ENCODE results near the gene KLC3. TPM values are rescaled to one million over a fixed set of nuclear protein-coding genes. Genes with fewer than 3 reads are reported as not detected.

The KLC3 gene
- total RNA-seq, 1 experiment from 2014 or later: 22.8 TPM

DNA sequence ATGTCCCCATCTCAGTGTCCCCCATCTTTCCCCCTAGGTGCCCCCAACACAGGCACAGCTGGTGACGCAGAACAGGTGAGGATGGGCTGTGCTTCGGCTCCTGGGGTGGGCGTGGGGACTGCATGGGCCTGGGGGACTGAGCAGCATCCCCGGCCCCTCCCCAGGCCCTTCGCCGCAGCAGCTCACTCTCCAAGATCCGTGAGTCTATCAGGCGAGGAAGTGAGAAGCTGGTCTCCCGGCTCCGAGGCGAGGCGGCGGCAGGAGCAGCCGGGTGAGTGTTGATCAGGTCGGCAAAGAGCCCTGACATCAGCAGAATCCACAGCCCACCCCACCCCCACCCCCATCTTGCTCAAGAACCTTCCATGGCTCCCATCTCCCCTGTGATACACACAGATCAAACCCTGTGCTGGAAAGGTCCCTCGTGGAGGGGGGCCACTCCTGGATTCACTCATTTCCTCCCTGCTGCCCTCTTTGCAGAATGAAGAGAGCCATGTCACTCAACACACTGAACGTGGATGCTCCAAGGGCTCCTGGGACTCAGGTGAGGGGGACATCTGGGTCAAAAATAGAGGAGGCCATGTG is 10.0 kb downstream of the KLC3 start:
- no peak for ATAC-seq
- CTCF ChIA-PET: no interaction called here
- TF ChIP-seq TCF7L2 (IDR thresholded peaks at IDR 0.05; ENCODE audit: borderline replicate concordance, extremely low read depth, insufficient read depth, insufficient read length) (no peak), POLR2AphosphoS5 (IDR thresholded peaks at IDR 0.05; ENCODE audit: low read depth, low read length) (no peak), ZFX (IDR thresholded peaks at IDR 0.05) (no peak), ELF1 (IDR thresholded peaks at IDR 0.05; ENCODE audit: borderline replicate concordance, low read depth) (no peak), CBX3 (IDR thresholded peaks at IDR 0.05; ENCODE audit: low read depth) (no peak), EZH2 (IDR thresholded peaks at IDR 0.05) (no peak), CEBPB (IDR thresholded peaks at IDR 0.05; ENCODE audit: low read depth) (no peak), FOSL1 (IDR thresholded peaks at IDR 0.05; ENCODE audit: low read depth) (no peak), EGR1 (IDR thresholded peaks at IDR 0.05; ENCODE audit: low read depth) (no peak), YY1 (IDR thresholded peaks at IDR 0.05; ENCODE audit: extremely low read depth, insufficient replicate concordance, low read depth, low read length) (no peak), POLR2A (IDR thresholded peaks at IDR 0.05; ENCODE audit: borderline replicate concordance, extremely low read depth, insufficient read depth, insufficient read length) (no peak)

DNA sequence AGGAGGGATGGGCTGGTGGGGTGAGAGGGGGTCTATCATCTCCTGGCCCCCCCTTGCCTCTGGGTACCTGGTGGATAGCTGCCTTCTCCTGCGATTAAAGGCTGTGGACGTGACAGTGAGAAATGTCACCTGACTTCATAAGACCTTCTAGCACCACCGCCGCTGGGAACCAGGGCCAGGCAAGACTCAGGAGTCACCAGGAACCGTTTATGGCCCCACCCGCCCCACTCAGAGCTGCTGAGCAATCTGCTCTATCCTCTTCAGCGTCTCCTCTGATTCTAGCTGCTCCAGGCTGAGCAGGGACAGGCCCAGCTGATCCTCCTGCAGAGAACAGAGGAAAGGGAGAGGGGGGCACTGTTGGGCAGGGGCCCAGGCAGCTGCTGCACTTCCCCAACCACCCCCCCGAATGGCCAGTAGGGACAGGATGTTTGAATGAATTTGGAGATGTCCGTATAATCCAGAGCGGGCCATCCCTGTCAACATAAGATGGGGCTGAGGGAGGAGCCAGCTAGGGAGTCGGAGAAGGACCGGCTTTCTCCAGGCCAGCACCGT is 10.9 kb downstream of the KLC3 start:
- TF ChIP-seq EGR1 (IDR thresholded peaks at IDR 0.05; ENCODE audit: low read depth) (no peak), CEBPB (IDR thresholded peaks at IDR 0.05; ENCODE audit: low read depth) (no peak), RAD21 (IDR thresholded peaks at IDR 0.05; ENCODE audit: low read depth) (no peak), POLR2AphosphoS5 (IDR thresholded peaks at IDR 0.05; ENCODE audit: low read depth, low read length) (no peak), EZH2 (IDR thresholded peaks at IDR 0.05) (no peak), JUND (IDR thresholded peaks at IDR 0.05) (no peak), SRF (IDR thresholded peaks at IDR 0.05; ENCODE audit: low read depth) (no peak)
- no peaks in the 10 kb centered on the region for H4K20me1 ChIP-seq (ENCODE audit: insufficient read depth)
- ChIA-PET RAD21 (ENCODE audit: low non-redundant PET in 1 of 2, low total read pairs in 2 of 2, uncharacterized antibody in 2 of 2, unreplicated experiment in 2 of 2) (no interaction called here), POLR2A (no interaction called here), CTCF (no interaction called here)
- no peaks in the 10 kb centered on the region for H3K9me3 ChIP-seq (ENCODE audit: control insufficient read depth in 1 of 2, insufficient read depth in 1 of 2, low read depth in 1 of 2, low read length in 2 of 2)
- H3K9ac ChIP-seq (ENCODE audit: low read length): no peak overlapping the region
- BruUV-seq (replicated peaks): no TSS peak
- no peak for DNase-seq (ENCODE audit: low read depth, low spot score)
- no peak overlapping the region for H3K4me3 ChIP-seq (replicated peaks in 1 of 2; ENCODE audit: low read depth in 1 of 2, low read length in 2 of 2)
- H2AFZ ChIP-seq (ENCODE audit: low read depth, low read length, poor library complexity, severe bottlenecking): no peak overlapping the region
- no peak overlapping the region for H3K4me2 ChIP-seq (ENCODE audit: low read length)
- ATAC-seq: no peak
- no peaks in the 10 kb centered on the region for H3K4me1 ChIP-seq (ENCODE audit: control insufficient read depth in 1 of 2, insufficient read depth in 2 of 2, low read length in 2 of 2)
- H3K9me2 ChIP-seq (ENCODE audit: insufficient read depth): no peaks in the 10 kb centered on the region
- no peak overlapping the region for H3K27ac ChIP-seq (ENCODE audit: low read depth, low read length)
- intact Hi-C loops (cut with micrococcal nuclease): no loop called here
- no peaks in the 10 kb centered on the region for H3K79me2 ChIP-seq (ENCODE audit: insufficient read depth, low read length)
- H3K36me3 ChIP-seq (ENCODE audit: control insufficient read depth in 1 of 2, insufficient read depth in 2 of 2, low read length in 2 of 2): peaks cover 24 to 37% of the 10 kb centered on the region in 2 experiments; a peak in 3 of 4 replicates
- no peaks in the 10 kb centered on the region for H3K27me3 ChIP-seq (ENCODE audit: insufficient read depth, low read length)

More for the DNA sequence above, 10.0 kb downstream of the KLC3 start:
- Histone ChIP-seq H2AFZ (ENCODE audit: low read depth, low read length, poor library complexity, severe bottlenecking) (no peak overlapping the region), H3K4me2 (ENCODE audit: low read length) (no peak overlapping the region), H3K4me3 (replicated peaks in 1 of 2; ENCODE audit: low read depth in 1 of 2, low read length in 2 of 2) (no peak overlapping the region), H3K27ac (ENCODE audit: low read depth, low read length) (no peak overlapping the region), H3K9ac (ENCODE audit: low read length) (no peak overlapping the region), H3K27me3 (ENCODE audit: insufficient read depth, low read length) (no peaks in the 10 kb centered on the region), H3K36me3 (ENCODE audit: control insufficient read depth in 1 of 2, insufficient read depth in 2 of 2, low read length in 2 of 2) (peaks cover 19 to 28% of the 10 kb centered on the region in 2 experiments; a peak in 3 of 4 replicates), H3K79me2 (ENCODE audit: insufficient read depth, low read length) (no peaks in the 10 kb centered on the region), H3K9me3 (ENCODE audit: control insufficient read depth in 1 of 2, insufficient read depth in 1 of 2, low read depth in 1 of 2, low read length in 2 of 2) (no peaks in the 10 kb centered on the region), H4K20me1 (ENCODE audit: insufficient read depth) (no peaks in the 10 kb centered on the region), H3K4me1 (ENCODE audit: control insufficient read depth in 1 of 2, insufficient read depth in 2 of 2, low read length in 2 of 2) (peaks cover 0 to 2% of the 10 kb centered on the region in 2 experiments; a peak in 1 of 4 replicates), H3K9me2 (ENCODE audit: insufficient read depth) (no peaks in the 10 kb centered on the region)
- intact Hi-C loops (cut with micrococcal nuclease): no loop called here
- no TSS peak for BruUV-seq (replicated peaks)
- POLR2A ChIA-PET: no interaction called here
- no peak for DNase-seq (ENCODE audit: low read depth, low spot score)
- RAD21 ChIA-PET (ENCODE audit: low non-redundant PET in 1 of 2, low total read pairs in 2 of 2, uncharacterized antibody in 2 of 2, unreplicated experiment in 2 of 2): no interaction called here

Measured in HCT116 (cell line).